GM20431 (cell line): Measurements from ENCODE around the gene ZNF354B.
"Not testable (repeated sequence)": the region's sequence is repeated elsewhere in the genome, so short reads cannot be mapped to it uniquely, and the experiment has no call there.

Source experiments
- in situ Hi-C: fragments of 300-500 bp; cut with MseI, MboI; formaldehyde crosslinking; loops from one replicate; pipeline ENCODE4 v1.15.0; 2020; ENCODE audit warnings: low sequenced_read_pairs; ENCODE audit not compliant: unreplicated experiment

The ZNF354B gene

GRCh38 chr5:178872302-178872701 is 12.5 kb downstream of the ZNF354B start:
- in situ Hi-C loops, result no loop called here

GRCh38 chr5:178883115-178883694 is 23.5 kb downstream of the ZNF354B start:
- in situ Hi-C loops, result not testable (repeated sequence)

GRCh38 chr5:178883815-178884430 is 24.2 kb downstream of the ZNF354B start:
- in situ Hi-C loops, result no loop called here

- in situ Hi-C loops, result no loop called here
Measured at GRCh38 chr5:178895615-178896571, 36.1 kb downstream of the ZNF354B start, which contains the start of gene ZFP2. ZFP2 (plus strand) TSS chr5:178895913; CDS start chr5:178931314, 35,401 bp downstream.

GRCh38 chr5:178899289-178899688 is 39.5 kb downstream of the ZNF354B start:
- in situ Hi-C loops, result no loop called here

GRCh38 chr5:178902849-178903248 is 43.1 kb downstream of the ZNF354B start:
- in situ Hi-C loops, result no loop called here

GRCh38 chr5:178931846-178932760 is 72.3 kb downstream of the ZNF354B start:
- in situ Hi-C loops, result no loop called here
